ENCODE measurements around the gene PNP.

GRCh38 chr14:20460458-20461224 lies 8.6 kb upstream of the PNP start:
- no peak for TF ChIP-seq CTCF (IDR thresholded peaks at IDR 0.05; ENCODE audit: insufficient read depth, low read length)
- TF ChIP-seq REST (IDR thresholded peaks at IDR 0.05; ENCODE audit: insufficient replicate concordance, low read depth) = no peak
